GM19023 (cell line): Measurements from ENCODE around the gene HERC4.

Source experiments
- ATAC-seq: cut with Tn5 transposase; IDR thresholded peaks from one replicate; pipeline ENCODE4 v1.9.1; 2021; ENCODE audit warnings: mild to moderate bottlenecking, moderate library complexity; ENCODE audit not compliant: unreplicated experiment

The HERC4 gene

GRCh38 chr10:68074775-68075549 is at the start of gene HERC4:
Gene HERC4 (minus strand): TSS chr10:68075283. CDS start chr10:68073108, 2,175 bp downstream.
- ATAC-seq: peak; percentile 96

GRCh38 chr10:68124718-68125117 is 49.6 kb upstream of the HERC4 start:
- no peak for ATAC-seq

GRCh38 chr10:68121852-68122251 is 46.8 kb upstream of the HERC4 start:
- ATAC-seq: no peak

GRCh38 chr10:68121020-68121743 is 46.1 kb upstream of the HERC4 start:
- no peak for ATAC-seq

- no peak for ATAC-seq
Measured at GRCh38 chr10:68118657-68119056, 43.6 kb upstream of the HERC4 start.

GRCh38 chr10:68112837-68113236 is 37.8 kb upstream of the HERC4 start:
- no peak for ATAC-seq

- no peak for ATAC-seq
Measured at GRCh38 chr10:68111584-68111983, 36.5 kb upstream of the HERC4 start.

- ATAC-seq: no peak
Measured at GRCh38 chr10:68110027-68110426, 34.9 kb upstream of the HERC4 start.

GRCh38 chr10:68109331-68109730 is 34.2 kb upstream of the HERC4 start, which contains the start of gene MYPN:
Gene MYPN (plus strand): TSS chr10:68109488. CDS start chr10:68121439, 11,951 bp downstream.
- ATAC-seq: no peak

- ATAC-seq: no peak
Measured at GRCh38 chr10:68108653-68109052, 33.6 kb upstream of the HERC4 start.

GRCh38 chr10:68108051-68108450 is 33.0 kb upstream of the HERC4 start:
- ATAC-seq: no peak

GRCh38 chr10:68107651-68108050 is 32.6 kb upstream of the HERC4 start:
- no peak for ATAC-seq

- no peak for ATAC-seq
Measured at GRCh38 chr10:68106656-68107055, 31.6 kb upstream of the HERC4 start.

- no peak for ATAC-seq
Measured at GRCh38 chr10:68105820-68106219, 30.7 kb upstream of the HERC4 start.

- ATAC-seq: no peak
Measured at GRCh38 chr10:68103901-68104300, 28.8 kb upstream of the HERC4 start.

GRCh38 chr10:68103261-68103878 is 28.3 kb upstream of the HERC4 start:
- no peak for ATAC-seq

GRCh38 chr10:68101066-68101465 is 26.0 kb upstream of the HERC4 start:
- no peak for ATAC-seq

- no peak for ATAC-seq
Measured at GRCh38 chr10:68099736-68100135, 24.7 kb upstream of the HERC4 start.

GRCh38 chr10:68096913-68097516 is 21.9 kb upstream of the HERC4 start:
- no peak for ATAC-seq

GRCh38 chr10:68095153-68095552 is 20.1 kb upstream of the HERC4 start:
- no peak for ATAC-seq

GRCh38 chr10:68092512-68092911 is 17.4 kb upstream of the HERC4 start:
- no peak for ATAC-seq
